GM12878 (cell line): ENCODE data around the gene DNAH8.

Experiments used
- EGR1 ChIP-seq, 2 experiments: IDR thresholded peaks; 1 replicate in 1 of 2; 2 replicates in 1 of 2; pipeline ENCODE4 v1.6.1; 2011 to 2012; ENCODE audit warnings: low read depth in 2 of 2, low read length in 2 of 2, borderline replicate concordance in 1 of 2, mild to moderate bottlenecking in 1 of 2, moderate library complexity in 1 of 2
- EP300 ChIP-seq, 2 experiments: fragments of 150-350 bp in 1 of 2; IDR thresholded peaks; 2 replicates each; pipeline ENCODE4 v1.6.1; 2011 to 2012; ENCODE audit warnings: low read depth in 2 of 2, low read length in 2 of 2, borderline replicate concordance in 1 of 2, improper control_type of control experiment in 1 of 2, inconsistent platforms in 1 of 2; ENCODE audit not compliant: control insufficient read depth in 1 of 2
- GABPA ChIP-seq: IDR thresholded peaks from 2 replicates; pipeline ENCODE4 v1.6.1; 2014; ENCODE audit warnings: antibody characterized with exemption, low read depth, mild to moderate bottlenecking, inconsistent platforms
- POLR2AphosphoS5 ChIP-seq: IDR thresholded peaks from 2 replicates; pipeline ENCODE4 v1.6.1; 2011; ENCODE audit warnings: mild to moderate bottlenecking, low read length, inconsistent platforms
- TARDBP ChIP-seq: IDR thresholded peaks from 2 replicates; pipeline ENCODE4 v1.6.1; 2016; ENCODE audit warnings: borderline replicate concordance
- TF ChIP-seq, protein P1 (sequence below), 3 experiments: IDR thresholded peaks in 2 of 3; conservative IDR thresholded peaks in 1 of 3; 2 replicates each; pipeline ENCODE4 v1.5.1; 2011; ENCODE audit warnings: low read depth in 3 of 3, low read length in 3 of 3, mild to moderate bottlenecking in 3 of 3, control low read depth in 2 of 3, moderate library complexity in 2 of 3, inconsistent platforms in 1 of 3, mixed read lengths in 1 of 3; ENCODE audit not compliant: control insufficient read depth in 2 of 3, insufficient read depth in 1 of 3; ENCODE audit errors: extremely low read depth in 1 of 3
- TF ChIP-seq, protein P2 (sequence below): IDR thresholded peaks from 2 replicates; pipeline ENCODE4 v1.6.1; 2011; ENCODE audit warnings: borderline replicate concordance, low read depth, mild to moderate bottlenecking, moderate library complexity, mixed read lengths, low read length; ENCODE audit not compliant: insufficient read depth; ENCODE audit errors: extremely low read length
- TF ChIP-seq, protein P3 (sequence below): fragments of 450-650 bp; IDR thresholded peaks from 2 replicates; pipeline ENCODE4 v1.6.1; 2017; ENCODE audit warnings: mild to moderate bottlenecking

DNA sequence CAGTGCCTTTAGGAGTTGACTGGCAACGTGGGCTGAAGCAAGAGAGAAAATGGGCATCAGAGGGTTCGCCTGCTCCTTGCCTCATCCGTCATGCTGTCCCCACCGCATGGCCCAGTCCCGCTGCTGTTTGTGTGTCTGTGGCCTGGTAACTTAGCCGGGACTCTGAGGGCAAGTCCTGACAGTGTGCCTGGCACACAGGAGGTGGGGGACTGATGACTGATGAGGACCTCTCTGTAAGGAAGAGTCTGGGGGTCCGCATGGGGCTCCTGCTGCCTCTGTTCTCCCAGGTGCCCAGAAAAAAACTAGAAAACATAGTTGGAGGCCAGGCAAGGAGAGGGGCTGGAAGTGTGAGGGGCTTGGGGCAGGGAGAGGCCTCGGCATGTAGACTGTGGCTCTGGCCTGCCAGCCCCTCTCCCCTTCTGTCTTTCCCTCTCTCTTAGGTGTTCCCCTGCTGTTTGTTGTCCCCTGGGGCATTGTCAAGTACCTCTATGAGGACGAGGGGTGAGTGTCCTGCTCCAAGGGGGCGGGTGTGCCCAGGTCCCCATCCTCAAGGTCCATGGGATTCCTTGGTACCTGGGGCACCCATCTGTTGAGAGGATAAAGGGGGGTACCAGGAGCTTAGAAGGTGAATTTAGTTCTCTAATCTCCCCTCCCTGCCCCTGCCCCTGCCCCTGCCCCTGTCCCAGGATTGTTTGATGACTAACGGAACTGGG lies 362.9 kb downstream of the DNAH8 start:
- TF ChIP-seq, protein P1, sequence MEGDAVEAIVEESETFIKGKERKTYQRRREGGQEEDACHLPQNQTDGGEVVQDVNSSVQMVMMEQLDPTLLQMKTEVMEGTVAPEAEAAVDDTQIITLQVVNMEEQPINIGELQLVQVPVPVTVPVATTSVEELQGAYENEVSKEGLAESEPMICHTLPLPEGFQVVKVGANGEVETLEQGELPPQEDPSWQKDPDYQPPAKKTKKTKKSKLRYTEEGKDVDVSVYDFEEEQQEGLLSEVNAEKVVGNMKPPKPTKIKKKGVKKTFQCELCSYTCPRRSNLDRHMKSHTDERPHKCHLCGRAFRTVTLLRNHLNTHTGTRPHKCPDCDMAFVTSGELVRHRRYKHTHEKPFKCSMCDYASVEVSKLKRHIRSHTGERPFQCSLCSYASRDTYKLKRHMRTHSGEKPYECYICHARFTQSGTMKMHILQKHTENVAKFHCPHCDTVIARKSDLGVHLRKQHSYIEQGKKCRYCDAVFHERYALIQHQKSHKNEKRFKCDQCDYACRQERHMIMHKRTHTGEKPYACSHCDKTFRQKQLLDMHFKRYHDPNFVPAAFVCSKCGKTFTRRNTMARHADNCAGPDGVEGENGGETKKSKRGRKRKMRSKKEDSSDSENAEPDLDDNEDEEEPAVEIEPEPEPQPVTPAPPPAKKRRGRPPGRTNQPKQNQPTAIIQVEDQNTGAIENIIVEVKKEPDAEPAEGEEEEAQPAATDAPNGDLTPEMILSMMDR (IDR thresholded peaks at IDR 0.05 in 2 of 3, conservative IDR thresholded peaks at IDR 0.05 in 1 of 3; ENCODE audit: control insufficient read depth in 2 of 3, extremely low read depth in 1 of 3, insufficient read depth in 1 of 3, low read depth in 3 of 3, low read length in 3 of 3), result no peak
- TF ChIP-seq, protein P2, sequence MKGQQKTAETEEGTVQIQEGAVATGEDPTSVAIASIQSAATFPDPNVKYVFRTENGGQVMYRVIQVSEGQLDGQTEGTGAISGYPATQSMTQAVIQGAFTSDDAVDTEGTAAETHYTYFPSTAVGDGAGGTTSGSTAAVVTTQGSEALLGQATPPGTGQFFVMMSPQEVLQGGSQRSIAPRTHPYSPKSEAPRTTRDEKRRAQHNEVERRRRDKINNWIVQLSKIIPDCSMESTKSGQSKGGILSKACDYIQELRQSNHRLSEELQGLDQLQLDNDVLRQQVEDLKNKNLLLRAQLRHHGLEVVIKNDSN, result no peak
- no peak for TF ChIP-seq EGR1 (IDR thresholded peaks at IDR 0.05; ENCODE audit: borderline replicate concordance in 1 of 2, low read depth in 2 of 2, low read length in 2 of 2)
- TF ChIP-seq GABPA, result no peak
- no peak for TF ChIP-seq TARDBP
- TF ChIP-seq, protein P3, sequence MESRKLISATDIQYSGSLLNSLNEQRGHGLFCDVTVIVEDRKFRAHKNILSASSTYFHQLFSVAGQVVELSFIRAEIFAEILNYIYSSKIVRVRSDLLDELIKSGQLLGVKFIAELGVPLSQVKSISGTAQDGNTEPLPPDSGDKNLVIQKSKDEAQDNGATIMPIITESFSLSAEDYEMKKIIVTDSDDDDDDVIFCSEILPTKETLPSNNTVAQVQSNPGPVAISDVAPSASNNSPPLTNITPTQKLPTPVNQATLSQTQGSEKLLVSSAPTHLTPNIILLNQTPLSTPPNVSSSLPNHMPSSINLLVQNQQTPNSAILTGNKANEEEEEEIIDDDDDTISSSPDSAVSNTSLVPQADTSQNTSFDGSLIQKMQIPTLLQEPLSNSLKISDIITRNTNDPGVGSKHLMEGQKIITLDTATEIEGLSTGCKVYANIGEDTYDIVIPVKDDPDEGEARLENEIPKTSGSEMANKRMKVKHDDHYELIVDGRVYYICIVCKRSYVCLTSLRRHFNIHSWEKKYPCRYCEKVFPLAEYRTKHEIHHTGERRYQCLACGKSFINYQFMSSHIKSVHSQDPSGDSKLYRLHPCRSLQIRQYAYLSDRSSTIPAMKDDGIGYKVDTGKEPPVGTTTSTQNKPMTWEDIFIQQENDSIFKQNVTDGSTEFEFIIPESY, result no peak
- no peak for TF ChIP-seq POLR2AphosphoS5
- no peak for TF ChIP-seq EP300 (IDR thresholded peaks at IDR 0.05; ENCODE audit: borderline replicate concordance in 1 of 2, control insufficient read depth in 1 of 2, low read depth in 2 of 2, low read length in 2 of 2)
